Trophoblast cell (in vitro differentiated cells and primary cell): Measurements from ENCODE around the gene RBM7.
A peak's percentile ranks its signal among the peaks of the same experiment; 100 is the strongest.

Experiments
- DNase-seq, 2 donors: peaks; one replicate each; pipeline ENCODE4 v3.0.0-alpha.2; 2016
- H2AFZ ChIP-seq: 2 replicates; pipeline ENCODE4 v1.6.1; 2013; ENCODE audit warnings: low read length, moderate library complexity, mild to moderate bottlenecking; ENCODE audit not compliant: insufficient read depth, poor library complexity
- H2AK5ac ChIP-seq: 2 replicates; pipeline ENCODE4 v1.6.1; 2013; ENCODE audit warnings: mild to moderate bottlenecking, low read length
- H2BK120ac ChIP-seq: 2 replicates; pipeline ENCODE4 v1.6.1; 2013; ENCODE audit warnings: low read length, mild to moderate bottlenecking, moderate library complexity; ENCODE audit not compliant: insufficient read depth, poor library complexity
- H2BK12ac ChIP-seq: 2 replicates; pipeline ENCODE4 v1.6.1; 2013; ENCODE audit warnings: mild to moderate bottlenecking, low read length, moderate library complexity
- H2BK5ac ChIP-seq: 2 replicates; pipeline ENCODE4 v1.6.1; 2013; ENCODE audit warnings: low read length, low read depth, moderate library complexity, mild to moderate bottlenecking; ENCODE audit not compliant: poor library complexity
- H3K14ac ChIP-seq: 2 replicates; pipeline ENCODE4 v1.6.1; 2013; ENCODE audit warnings: mild to moderate bottlenecking, low read length
- H3K18ac ChIP-seq: 2 replicates; pipeline ENCODE4 v1.6.1; 2013; ENCODE audit warnings: mild to moderate bottlenecking, low read length
- H3K23ac ChIP-seq: 2 replicates; pipeline ENCODE4 v1.6.1; 2013; ENCODE audit warnings: low read length
- H3K27ac ChIP-seq: 2 replicates; pipeline ENCODE4 v1.5.1; 2013; ENCODE audit warnings: low read depth, mild to moderate bottlenecking, inconsistent platforms, low read length, moderate library complexity
- H3K27me3 ChIP-seq: 2 replicates; pipeline ENCODE4 v1.6.1; 2013; ENCODE audit warnings: inconsistent platforms, mild to moderate bottlenecking, low read length, moderate library complexity; ENCODE audit not compliant: insufficient read depth
- H3K36me3 ChIP-seq, 2 experiments: 1 replicate in 1 of 2; 2 replicates in 1 of 2; pipeline ENCODE4 v1.6.1; 2013; ENCODE audit warnings: low read length in 2 of 2, mild to moderate bottlenecking in 2 of 2, moderate library complexity in 1 of 2; ENCODE audit not compliant: insufficient read depth in 2 of 2, control insufficient read depth in 1 of 2
- H3K4ac ChIP-seq: 2 replicates; pipeline ENCODE4 v1.6.1; 2013; ENCODE audit warnings: low read depth, mild to moderate bottlenecking, low read length, moderate library complexity
- H3K4me1 ChIP-seq, 2 experiments: 1 replicate in 1 of 2; 2 replicates in 1 of 2; pipeline ENCODE4 v1.6.1; 2013; ENCODE audit warnings: low read length in 2 of 2, mild to moderate bottlenecking in 2 of 2, moderate library complexity in 1 of 2; ENCODE audit not compliant: insufficient read depth in 2 of 2, control insufficient read depth in 1 of 2
- H3K4me2 ChIP-seq: 2 replicates; pipeline ENCODE4 v1.6.1; 2013; ENCODE audit warnings: inconsistent platforms, mild to moderate bottlenecking, low read length, moderate library complexity
- H3K4me3 ChIP-seq: 2 replicates; pipeline ENCODE4 v1.5.1; 2013; ENCODE audit warnings: mild to moderate bottlenecking, low read depth, low read length, inconsistent platforms
- H3K79me1 ChIP-seq: one replicate; pipeline ENCODE4 v1.6.1; 2013; ENCODE audit warnings: low read length
- H3K79me2 ChIP-seq: 2 replicates; pipeline ENCODE4 v1.6.1; 2013; ENCODE audit warnings: low read length, mild to moderate bottlenecking; ENCODE audit not compliant: control insufficient read depth, insufficient read depth, poor library complexity
- H3K9ac ChIP-seq: 2 replicates; pipeline ENCODE4 v1.6.1; 2013; ENCODE audit warnings: mild to moderate bottlenecking, low read length
- H3K9me3 ChIP-seq: 2 replicates; pipeline ENCODE4 v1.6.1; 2013; ENCODE audit warnings: low read depth, mild to moderate bottlenecking, control low read depth, inconsistent platforms, low read length; ENCODE audit not compliant: insufficient read depth
- H4K12ac ChIP-seq: 2 replicates; pipeline ENCODE4 v1.6.1; 2013; ENCODE audit warnings: low read depth, mild to moderate bottlenecking, low read length, moderate library complexity
- H4K8ac ChIP-seq: 2 replicates; pipeline ENCODE4 v1.6.1; 2013; ENCODE audit warnings: low read depth, mild to moderate bottlenecking, low read length, moderate library complexity
- H4K91ac ChIP-seq: one replicate; pipeline ENCODE4 v1.6.1; 2013; ENCODE audit warnings: low read depth, mild to moderate bottlenecking, low read length, moderate library complexity
- WGBS: extraction: QIAGEN DNeasy Blood & Tissue Kit; methylation state at CpG from one replicate; pipeline ENCODE4 v1.1.7; 2013; ENCODE audit warnings: missing lambda C conversion rate; ENCODE audit not compliant: insufficient read length, insufficient coverage; ENCODE audit errors: extremely low coverage; 5-methylcytosine and 5-hydroxymethylcytosine counted together

The RBM7 gene

DNA sequence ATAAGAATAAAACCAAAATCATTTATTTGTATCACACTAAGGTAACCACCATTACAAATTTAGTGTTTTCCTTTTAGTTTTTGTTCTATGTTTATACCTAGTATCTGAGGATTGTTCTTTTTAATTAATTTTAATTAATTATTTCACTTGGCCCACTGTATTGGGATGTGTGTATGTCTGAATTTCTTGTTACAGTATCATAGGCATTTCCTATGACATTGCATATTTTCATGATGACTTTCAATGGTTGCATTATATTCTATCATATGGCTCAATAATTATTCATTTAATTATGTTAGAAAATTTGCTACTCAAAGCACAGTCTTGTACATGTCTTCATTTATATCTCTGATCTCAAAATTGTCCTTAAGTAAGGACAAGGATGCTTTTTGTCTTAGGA lies 41.1 kb upstream of the RBM7 start:
- H3K4me1 ChIP-seq = peaks cover 2 to 3% of the 10 kb centered on the region in 2 experiments
- no peak overlapping the region for H2AK5ac ChIP-seq
- H4K8ac ChIP-seq = no peak overlapping the region
- H3K18ac ChIP-seq = no peak overlapping the region
- no peak overlapping the region for H2BK12ac ChIP-seq
- no peak overlapping the region for H3K23ac ChIP-seq
- no peak overlapping the region for H2AFZ ChIP-seq
- H3K79me2 ChIP-seq = no peaks in the 10 kb centered on the region
- no peak overlapping the region for H3K9ac ChIP-seq
- no peak overlapping the region for H3K14ac ChIP-seq
- no peak overlapping the region for H2BK5ac ChIP-seq
- no peak overlapping the region for H3K27ac ChIP-seq
- no peak overlapping the region for H3K4me3 ChIP-seq
- H2BK120ac ChIP-seq = no peak overlapping the region
- H4K91ac ChIP-seq = no peak overlapping the region
- H4K12ac ChIP-seq = no peak overlapping the region
- no peaks in the 10 kb centered on the region for H3K36me3 ChIP-seq
- no peak for DNase-seq
- peaks cover 12% of the 10 kb centered on the region for H3K79me1 ChIP-seq
- peaks cover 2% of the 10 kb centered on the region for H3K9me3 ChIP-seq
- no peak overlapping the region for H3K4ac ChIP-seq
- H3K27me3 ChIP-seq = no peaks in the 10 kb centered on the region
- no peak overlapping the region for H3K4me2 ChIP-seq

- peaks cover 6 to 18% of the 10 kb centered on the region in 2 experiments for H3K4me1 ChIP-seq
- H3K4me3 ChIP-seq = no peak overlapping the region
- no peak overlapping the region for H3K4ac ChIP-seq
- no CpG with 5 or more reads among the region's 4 CpGs for WGBS
- no peaks in the 10 kb centered on the region for H3K27me3 ChIP-seq
- no peak for DNase-seq
- no peak overlapping the region for H2AK5ac ChIP-seq
- peaks cover 2% of the 10 kb centered on the region for H3K9me3 ChIP-seq
- H3K18ac ChIP-seq = no peak overlapping the region
- H3K36me3 ChIP-seq = no peaks in the 10 kb centered on the region
- H3K9ac ChIP-seq = no peak overlapping the region
- no peaks in the 10 kb centered on the region for H3K79me2 ChIP-seq
- no peak overlapping the region for H3K27ac ChIP-seq
- H4K91ac ChIP-seq = no peak overlapping the region
- H2BK12ac ChIP-seq = no peak overlapping the region
- no peak overlapping the region for H2BK5ac ChIP-seq
- no peak overlapping the region for H2BK120ac ChIP-seq
- H3K23ac ChIP-seq = no peak overlapping the region
- no peak overlapping the region for H2AFZ ChIP-seq
- no peak overlapping the region for H3K14ac ChIP-seq
- no peak overlapping the region for H4K8ac ChIP-seq
- H3K4me2 ChIP-seq = no peak overlapping the region
- H4K12ac ChIP-seq = no peak overlapping the region
- H3K79me1 ChIP-seq = peaks cover 21% of the 10 kb centered on the region
Observed at GRCh38 chr11:114362326-114362725, 38.1 kb upstream of the RBM7 start.

DNA sequence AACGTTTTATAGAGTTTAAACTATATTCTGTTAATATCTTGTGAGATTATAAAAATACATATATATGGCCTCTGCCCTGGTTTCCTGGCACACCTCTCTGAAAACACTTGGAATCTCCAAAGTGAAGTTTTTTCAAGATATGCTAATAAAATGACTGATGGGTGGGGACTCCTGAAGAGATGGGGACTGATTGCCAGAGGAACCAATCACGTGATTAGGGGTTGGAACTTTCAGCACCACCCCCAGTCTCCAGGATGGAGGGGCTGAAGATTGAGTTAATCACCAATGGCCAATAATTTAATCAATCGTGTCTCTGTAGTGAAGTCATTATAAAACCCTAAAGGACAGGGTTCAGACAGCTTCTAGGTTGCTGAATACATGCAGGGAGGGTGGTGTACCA lies 37.5 kb upstream of the RBM7 start:
- H3K9ac ChIP-seq = no peak overlapping the region
- H2BK120ac ChIP-seq = no peak overlapping the region
- no CpG with 5 or more reads among the region's 3 CpGs for WGBS
- H3K23ac ChIP-seq = no peak overlapping the region
- no peaks in the 10 kb centered on the region for H3K36me3 ChIP-seq
- H3K79me1 ChIP-seq = peaks cover 26% of the 10 kb centered on the region
- peaks cover 6 to 18% of the 10 kb centered on the region in 2 experiments for H3K4me1 ChIP-seq
- H3K79me2 ChIP-seq = no peaks in the 10 kb centered on the region
- no peak overlapping the region for H4K91ac ChIP-seq
- H3K27ac ChIP-seq = no peak overlapping the region
- H4K8ac ChIP-seq = no peak overlapping the region
- no peak overlapping the region for H2BK12ac ChIP-seq
- H4K12ac ChIP-seq = no peak overlapping the region
- H3K4me2 ChIP-seq = no peak overlapping the region
- peaks cover 2% of the 10 kb centered on the region for H3K9me3 ChIP-seq
- H3K14ac ChIP-seq = no peak overlapping the region
- no peak overlapping the region for H3K18ac ChIP-seq
- no peak for DNase-seq
- no peak overlapping the region for H2BK5ac ChIP-seq
- H3K4me3 ChIP-seq = no peak overlapping the region
- no peak overlapping the region for H2AK5ac ChIP-seq
- no peak overlapping the region for H2AFZ ChIP-seq
- no peaks in the 10 kb centered on the region for H3K27me3 ChIP-seq
- H3K4ac ChIP-seq = no peak overlapping the region

DNA sequence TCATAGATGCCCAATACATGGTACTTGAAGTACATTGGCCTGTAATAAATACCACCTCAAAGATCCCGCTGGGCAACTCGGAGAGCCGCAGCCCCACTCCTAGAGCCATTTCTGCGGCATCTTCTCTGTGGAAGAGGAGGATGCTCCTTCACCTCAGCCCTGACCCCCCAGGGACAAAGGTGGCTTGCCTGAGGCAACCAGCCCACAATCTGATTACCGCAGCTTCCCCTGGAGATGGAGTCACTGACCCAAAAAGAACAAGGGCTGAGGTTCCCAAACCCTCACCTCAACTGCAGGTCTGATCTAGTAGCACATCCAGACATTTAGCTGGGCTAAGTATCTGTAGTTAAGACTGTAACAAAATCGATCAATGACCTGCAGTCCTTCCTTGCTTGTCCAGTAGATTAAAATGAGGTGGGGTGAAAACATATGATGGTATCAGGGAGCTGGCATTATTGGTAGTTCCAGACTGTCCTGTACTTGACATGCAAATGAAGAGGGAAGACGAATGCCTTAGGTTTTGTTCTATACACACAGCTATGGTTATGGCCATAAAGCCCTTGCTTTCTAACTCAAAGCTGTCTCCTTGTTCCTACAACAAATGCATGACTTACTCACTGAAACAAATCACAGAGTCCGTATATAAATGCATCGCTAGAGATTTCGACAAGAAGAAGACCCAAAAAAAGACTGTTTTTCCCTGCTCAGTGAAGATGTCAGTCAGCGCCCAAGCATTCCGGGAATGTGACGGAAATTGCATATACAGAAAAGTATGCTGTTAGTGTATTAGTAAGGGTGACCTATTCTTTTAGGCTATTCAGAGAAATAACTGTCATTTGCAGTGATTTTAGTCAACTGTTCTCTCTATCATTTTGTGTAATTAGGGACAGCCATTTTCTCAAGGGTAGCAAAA lies 33.9 kb upstream of the RBM7 start:
- no CpG with 5 or more reads among the region's 13 CpGs for whole genome bisulfite sequencing

More for the DNA sequence above, 33.9 kb upstream of the RBM7 start:
- Histone ChIP-seq H2BK12ac (peak overlapping the region; percentile 78), H2BK5ac (peak overlapping the region; percentile 81), H3K14ac (peak overlapping the region; percentile 49), H3K4me1 (peaks cover 6 to 18% of the 10 kb centered on the region in 2 experiments), H3K4ac (no peak overlapping the region), H4K12ac (no peak overlapping the region), H3K36me3 (no peaks in the 10 kb centered on the region), H3K18ac (peak overlapping the region; percentile 67), H2AK5ac (peak overlapping the region; percentile 66), H3K79me1 (peaks cover 22% of the 10 kb centered on the region), H2AFZ (no peak overlapping the region), H4K91ac (peak overlapping the region; percentile 87), H4K8ac (peak overlapping the region; percentile 41), H3K9ac (no peak overlapping the region), H3K4me3 (no peak overlapping the region), H2BK120ac (peak overlapping the region; percentile 83), H3K23ac (no peak overlapping the region), H3K27ac (peak overlapping the region; percentile 82), H3K79me2 (no peaks in the 10 kb centered on the region), H3K27me3 (no peaks in the 10 kb centered on the region), H3K9me3 (no peaks in the 10 kb centered on the region), H3K4me2 (peak overlapping the region; percentile 35)
- peak; percentile 48 to 83 for DNase-seq
